Measurements from ENCODE around the gene CDH22. TPM values are rescaled to one million over a fixed set of nuclear protein-coding genes. Genes with fewer than 3 reads are reported as not detected.

The CDH22 gene
- total RNA-seq, 1 experiment from 2014 or later = not detected

GRCh38 chr20:46273717-46274116, 34.6 kb downstream of the CDH22 start:
- intact Hi-C loops (cut with micrococcal nuclease; ENCODE audit: unreplicated experiment) (no loop called here), in situ Hi-C loops (cut with HindIII; ENCODE audit: low pct_unique_long_range_greater_than_20kb, low sequenced_read_pairs) (no loop called here)
- H3K27ac ChIP-seq (ENCODE audit: low read length) = no peak overlapping the region
- no peaks in the 10 kb centered on the region for H3K4me1 ChIP-seq (ENCODE audit: control insufficient read depth, insufficient read depth, low read length)
- ChIA-PET POLR2A (interaction anchor here (0.7 kb wide), 1 partner anchor 112 kb away, joined by 3 read pairs; no protein-coding TSS in a partner anchor), CTCF (interaction anchor here (0.6 kb wide), 1 partner anchor 1138 kb away, joined by 3 read pairs; no protein-coding TSS in a partner anchor)
- TF ChIP-seq, protein P1, sequence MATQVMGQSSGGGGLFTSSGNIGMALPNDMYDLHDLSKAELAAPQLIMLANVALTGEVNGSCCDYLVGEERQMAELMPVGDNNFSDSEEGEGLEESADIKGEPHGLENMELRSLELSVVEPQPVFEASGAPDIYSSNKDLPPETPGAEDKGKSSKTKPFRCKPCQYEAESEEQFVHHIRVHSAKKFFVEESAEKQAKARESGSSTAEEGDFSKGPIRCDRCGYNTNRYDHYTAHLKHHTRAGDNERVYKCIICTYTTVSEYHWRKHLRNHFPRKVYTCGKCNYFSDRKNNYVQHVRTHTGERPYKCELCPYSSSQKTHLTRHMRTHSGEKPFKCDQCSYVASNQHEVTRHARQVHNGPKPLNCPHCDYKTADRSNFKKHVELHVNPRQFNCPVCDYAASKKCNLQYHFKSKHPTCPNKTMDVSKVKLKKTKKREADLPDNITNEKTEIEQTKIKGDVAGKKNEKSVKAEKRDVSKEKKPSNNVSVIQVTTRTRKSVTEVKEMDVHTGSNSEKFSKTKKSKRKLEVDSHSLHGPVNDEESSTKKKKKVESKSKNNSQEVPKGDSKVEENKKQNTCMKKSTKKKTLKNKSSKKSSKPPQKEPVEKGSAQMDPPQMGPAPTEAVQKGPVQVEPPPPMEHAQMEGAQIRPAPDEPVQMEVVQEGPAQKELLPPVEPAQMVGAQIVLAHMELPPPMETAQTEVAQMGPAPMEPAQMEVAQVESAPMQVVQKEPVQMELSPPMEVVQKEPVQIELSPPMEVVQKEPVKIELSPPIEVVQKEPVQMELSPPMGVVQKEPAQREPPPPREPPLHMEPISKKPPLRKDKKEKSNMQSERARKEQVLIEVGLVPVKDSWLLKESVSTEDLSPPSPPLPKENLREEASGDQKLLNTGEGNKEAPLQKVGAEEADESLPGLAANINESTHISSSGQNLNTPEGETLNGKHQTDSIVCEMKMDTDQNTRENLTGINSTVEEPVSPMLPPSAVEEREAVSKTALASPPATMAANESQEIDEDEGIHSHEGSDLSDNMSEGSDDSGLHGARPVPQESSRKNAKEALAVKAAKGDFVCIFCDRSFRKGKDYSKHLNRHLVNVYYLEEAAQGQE (IDR thresholded peaks at IDR 0.05; ENCODE audit: insufficient read depth in 1 of 2, low read depth in 2 of 2, low read length in 1 of 2) = no peak
- TF ChIP-seq CTCF (IDR thresholded peaks at IDR 0.05) = no peak
- no peak for TF ChIP-seq TCF7L2 (IDR thresholded peaks at IDR 0.05; ENCODE audit: low read depth, low read length)
- no peak for TF ChIP-seq SIN3A (IDR thresholded peaks at IDR 0.05; ENCODE audit: borderline replicate concordance, insufficient read depth, low read depth, low read length)
- no peak for TF ChIP-seq POLR2AphosphoS5 (IDR thresholded peaks at IDR 0.05; ENCODE audit: low read depth, low read length)
- H3K27me3 ChIP-seq (ENCODE audit: control insufficient read depth, insufficient read depth, low read length) = peaks cover 12% of the 10 kb centered on the region; the same call in 1 of the 2 replicates
- ATAC-seq (no peak), DNase-seq (ENCODE audit: low read depth, low spot score) (no peak)
- no peaks in the 10 kb centered on the region for H3K9me3 ChIP-seq (ENCODE audit: control insufficient read depth, insufficient read depth, low read depth, low read length)
- no TSS peak for BruUV-seq (replicated peaks)
- H3K36me3 ChIP-seq (ENCODE audit: control insufficient read depth, insufficient read depth, low read length) = no peaks in the 10 kb centered on the region
- no peak overlapping the region for H3K4me3 ChIP-seq (ENCODE audit: low read depth in 2 of 2, low read length in 2 of 2)

DNA sequence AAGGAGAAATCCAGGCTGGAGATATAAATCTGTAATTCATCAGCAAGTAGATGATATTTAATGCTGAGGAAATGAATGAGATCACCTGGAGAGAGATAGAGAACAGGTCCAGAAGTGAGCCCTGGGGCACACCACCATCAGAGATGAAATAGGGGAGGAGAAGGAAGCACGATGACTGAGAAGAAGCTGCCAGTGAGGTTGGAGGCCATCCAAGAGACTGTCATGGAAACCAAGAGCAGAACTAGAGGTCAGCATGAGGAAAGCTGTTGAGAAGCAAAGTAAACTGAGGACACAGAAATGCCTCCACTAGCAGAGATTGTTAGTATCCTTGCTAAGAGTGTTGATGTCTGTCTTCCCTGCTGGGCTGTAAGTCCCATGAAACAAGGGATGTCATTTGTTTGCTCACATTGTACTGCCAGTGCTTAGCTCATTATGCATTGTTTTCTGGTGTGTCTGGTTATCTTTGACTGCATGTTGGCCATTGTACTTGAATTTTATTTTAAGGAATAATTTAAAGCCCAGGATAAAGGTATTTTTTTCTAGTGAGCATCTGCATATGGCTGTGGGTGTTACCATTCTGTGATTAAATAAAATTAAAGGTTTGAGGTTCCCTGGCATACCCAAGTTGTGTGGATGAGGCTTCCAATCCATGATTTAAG, 35.8 kb downstream of the CDH22 start:
- Histone ChIP-seq H3K27ac (ENCODE audit: low read length) (no peak overlapping the region), H3K36me3 (ENCODE audit: control insufficient read depth, insufficient read depth, low read length) (no peaks in the 10 kb centered on the region), H3K27me3 (ENCODE audit: control insufficient read depth, insufficient read depth, low read length) (peaks cover 12% of the 10 kb centered on the region; the same call in 1 of the 2 replicates), H3K9me3 (ENCODE audit: control insufficient read depth, insufficient read depth, low read depth, low read length) (no peaks in the 10 kb centered on the region), H3K4me1 (ENCODE audit: control insufficient read depth, insufficient read depth, low read length) (no peaks in the 10 kb centered on the region), H3K4me3 (ENCODE audit: low read depth in 2 of 2, low read length in 2 of 2) (no peak overlapping the region)
- no peak for DNase-seq (ENCODE audit: low read depth, low spot score)
- TF ChIP-seq CTCF (IDR thresholded peaks at IDR 0.05) = no peak
- TF ChIP-seq, protein P1 (IDR thresholded peaks at IDR 0.05; ENCODE audit: insufficient read depth in 1 of 2, low read depth in 2 of 2, low read length in 1 of 2) = no peak
- no peak for TF ChIP-seq TCF7L2 (IDR thresholded peaks at IDR 0.05; ENCODE audit: low read depth, low read length)
- TF ChIP-seq SIN3A (IDR thresholded peaks at IDR 0.05; ENCODE audit: borderline replicate concordance, insufficient read depth, low read depth, low read length) = no peak
- in situ Hi-C loops (cut with HindIII; ENCODE audit: low pct_unique_long_range_greater_than_20kb, low sequenced_read_pairs) = no loop called here
- ChIA-PET CTCF (no interaction called here), POLR2A (no interaction called here)
- no TSS peak for BruUV-seq (replicated peaks)
- intact Hi-C loops (cut with micrococcal nuclease; ENCODE audit: unreplicated experiment) = no loop called here
- ATAC-seq = no peak
